Measurements from ENCODE around the gene SPATC1L.

SPATC1L gene

GRCh38 chr21:46214478-46215340, 30.4 kb upstream of the SPATC1L start:
- WGBS = 96% methylated on average over 24 of the region's 27 CpGs
- no peak for DNase-seq
- no peak overlapping the region for H2BK12ac ChIP-seq (ENCODE audit: low read length in 2 of 2)
- peak overlapping the region; percentile 56 for H4K8ac ChIP-seq (ENCODE audit: low read length)
- H3K4ac ChIP-seq (ENCODE audit: low read depth in 1 of 2, low read length in 2 of 2) = no peak overlapping the region
- peaks cover 10% of the 10 kb centered on the region for H3K4me1 ChIP-seq (ENCODE audit: control insufficient read depth, insufficient read depth, low read depth, low read length)
- peaks cover 56% of the 10 kb centered on the region for H3K79me1 ChIP-seq (replicated peaks; ENCODE audit: low read length, poor library complexity, severe bottlenecking)
- no peak overlapping the region for H2AFZ ChIP-seq (ENCODE audit: low read depth, low read length)
- H3K23ac ChIP-seq (ENCODE audit: low read length in 2 of 2) = no peak overlapping the region
- H3K4me3 ChIP-seq (ENCODE audit: insufficient read depth in 1 of 2, low read depth in 1 of 2, low read length in 2 of 2) = no peak overlapping the region
- no peaks in the 10 kb centered on the region for H3K9me3 ChIP-seq (ENCODE audit: control insufficient read depth, low read length)
- no peak overlapping the region for H2BK15ac ChIP-seq (ENCODE audit: low read depth, poor library complexity, severe bottlenecking)
- no peak overlapping the region for H2AK5ac ChIP-seq (ENCODE audit: low read length, severe bottlenecking)
- H3K36me3 ChIP-seq (ENCODE audit: control insufficient read depth in 1 of 2, insufficient read depth in 2 of 2, low read depth in 1 of 2, low read length in 2 of 2) = peaks cover 83 to 85% of the 10 kb centered on the region in 2 experiments
- H3K27ac ChIP-seq (ENCODE audit: low read length, poor library complexity, severe bottlenecking) = no peak overlapping the region
- peak overlapping the region in 1 of 2 experiments; percentile 26 for H3K14ac ChIP-seq (ENCODE audit: low read length in 2 of 2)
- no peak overlapping the region for H2BK5ac ChIP-seq (ENCODE audit: low read depth, low read length, poor library complexity, severe bottlenecking)
- H3K27me3 ChIP-seq (ENCODE audit: control insufficient read depth in 1 of 2, insufficient read depth in 1 of 2, low read length in 2 of 2) = no peaks in the 10 kb centered on the region
- H3K9ac ChIP-seq (ENCODE audit: low read length) = no peak overlapping the region
- no peak overlapping the region for H3K18ac ChIP-seq (ENCODE audit: low read depth in 1 of 2, low read length in 2 of 2)
- no peak overlapping the region for H3K4me2 ChIP-seq (ENCODE audit: low read length, poor library complexity, severe bottlenecking)
- H2BK120ac ChIP-seq (ENCODE audit: low read depth, low read length) = no peak overlapping the region
- peak overlapping the region; percentile 40 for H4K91ac ChIP-seq (ENCODE audit: low read length)

GRCh38 chr21:46213620-46214286, 29.5 kb upstream of the SPATC1L start:
- no peak overlapping the region for H2AK5ac ChIP-seq (ENCODE audit: low read length, severe bottlenecking)
- no peak overlapping the region for H2AFZ ChIP-seq (ENCODE audit: low read depth, low read length)
- H2BK120ac ChIP-seq (ENCODE audit: low read depth, low read length) = no peak overlapping the region
- no peak overlapping the region for H3K18ac ChIP-seq (ENCODE audit: low read depth in 1 of 2, low read length in 2 of 2)
- H3K4me3 ChIP-seq (ENCODE audit: insufficient read depth in 1 of 2, low read depth in 1 of 2, low read length in 2 of 2) = no peak overlapping the region
- H3K27ac ChIP-seq (ENCODE audit: low read length, poor library complexity, severe bottlenecking) = no peak overlapping the region
- H3K23ac ChIP-seq (ENCODE audit: low read length in 2 of 2) = no peak overlapping the region
- H3K4ac ChIP-seq (ENCODE audit: low read depth in 1 of 2, low read length in 2 of 2) = no peak overlapping the region
- H3K27me3 ChIP-seq (ENCODE audit: control insufficient read depth in 1 of 2, insufficient read depth in 1 of 2, low read length in 2 of 2) = no peaks in the 10 kb centered on the region
- WGBS = 80% methylated on average over 15 of the region's 15 CpGs
- peaks cover 10% of the 10 kb centered on the region for H3K4me1 ChIP-seq (ENCODE audit: control insufficient read depth, insufficient read depth, low read depth, low read length)
- no peak for DNase-seq
- peak overlapping the region; percentile 8 for H4K8ac ChIP-seq (ENCODE audit: low read length)
- no peak overlapping the region for H3K4me2 ChIP-seq (ENCODE audit: low read length, poor library complexity, severe bottlenecking)
- H4K91ac ChIP-seq (ENCODE audit: low read length) = no peak overlapping the region
- no peaks in the 10 kb centered on the region for H3K9me3 ChIP-seq (ENCODE audit: control insufficient read depth, low read length)
- no peak overlapping the region for H3K14ac ChIP-seq (ENCODE audit: low read length in 2 of 2)
- H3K79me1 ChIP-seq (replicated peaks; ENCODE audit: low read length, poor library complexity, severe bottlenecking) = peaks cover 50% of the 10 kb centered on the region
- H3K36me3 ChIP-seq (ENCODE audit: control insufficient read depth in 1 of 2, insufficient read depth in 2 of 2, low read depth in 1 of 2, low read length in 2 of 2) = peaks cover 83 to 85% of the 10 kb centered on the region in 2 experiments
- no peak overlapping the region for H2BK15ac ChIP-seq (ENCODE audit: low read depth, poor library complexity, severe bottlenecking)
- no peak overlapping the region for H2BK5ac ChIP-seq (ENCODE audit: low read depth, low read length, poor library complexity, severe bottlenecking)
- H3K9ac ChIP-seq (ENCODE audit: low read length) = no peak overlapping the region
- no peak overlapping the region for H2BK12ac ChIP-seq (ENCODE audit: low read length in 2 of 2)

DNA sequence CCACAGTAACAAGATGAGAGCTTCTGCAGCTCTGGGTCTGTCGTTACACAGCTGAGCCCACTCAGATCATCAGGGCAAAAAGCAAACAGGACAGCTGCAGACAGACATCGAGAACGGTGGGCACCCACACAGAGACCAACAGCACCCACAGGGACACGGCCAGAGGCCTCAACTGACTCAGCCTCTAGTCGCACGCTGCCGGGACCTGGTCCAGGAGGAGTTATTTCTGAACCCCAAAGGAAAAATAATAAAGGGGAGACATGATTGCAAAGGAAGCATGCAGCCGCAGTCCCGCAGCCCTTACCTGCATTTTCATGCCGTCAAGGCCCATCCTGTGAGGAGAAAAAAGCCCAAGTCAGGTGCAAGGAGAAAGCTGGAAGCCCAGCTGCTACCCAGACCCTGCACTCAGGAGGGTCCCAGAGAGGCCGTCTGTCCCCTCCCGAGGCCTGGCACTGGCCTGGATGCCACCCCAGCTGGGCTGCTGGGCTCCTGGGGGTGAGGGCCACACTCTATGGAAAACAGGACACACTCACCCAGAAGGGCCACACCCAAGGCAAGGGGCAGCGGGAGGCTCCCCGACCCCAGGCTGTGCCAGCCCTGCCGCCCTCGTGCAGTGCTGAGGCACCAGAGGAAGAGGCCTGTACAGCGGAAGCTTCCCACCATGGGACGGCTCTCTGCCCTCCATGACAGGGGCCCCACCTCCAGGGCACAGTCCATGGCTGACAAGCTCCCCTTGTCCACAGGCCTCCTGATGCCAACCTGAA, 28.6 kb upstream of the SPATC1L start:
- no peak overlapping the region for H3K4me2 ChIP-seq (ENCODE audit: low read length, poor library complexity, severe bottlenecking)
- H3K18ac ChIP-seq (ENCODE audit: low read depth in 1 of 2, low read length in 2 of 2) = no peak overlapping the region
- no peak overlapping the region for H2AFZ ChIP-seq (ENCODE audit: low read depth, low read length)
- no peaks in the 10 kb centered on the region for H3K9me3 ChIP-seq (ENCODE audit: control insufficient read depth, low read length)
- no peak overlapping the region for H2BK5ac ChIP-seq (ENCODE audit: low read depth, low read length, poor library complexity, severe bottlenecking)
- H3K23ac ChIP-seq (ENCODE audit: low read length in 2 of 2) = no peak overlapping the region
- no peak overlapping the region for H3K27ac ChIP-seq (ENCODE audit: low read length, poor library complexity, severe bottlenecking)
- H2BK12ac ChIP-seq (ENCODE audit: low read length in 2 of 2) = no peak overlapping the region
- H3K9ac ChIP-seq (ENCODE audit: low read length) = no peak overlapping the region
- H2BK15ac ChIP-seq (ENCODE audit: low read depth, poor library complexity, severe bottlenecking) = no peak overlapping the region
- no peak overlapping the region for H3K4ac ChIP-seq (ENCODE audit: low read depth in 1 of 2, low read length in 2 of 2)
- no peak overlapping the region for H4K8ac ChIP-seq (ENCODE audit: low read length)
- no peak overlapping the region for H2BK120ac ChIP-seq (ENCODE audit: low read depth, low read length)
- H3K4me1 ChIP-seq (ENCODE audit: control insufficient read depth, insufficient read depth, low read depth, low read length) = peaks cover 10% of the 10 kb centered on the region
- no peak overlapping the region for H3K14ac ChIP-seq (ENCODE audit: low read length in 2 of 2)
- H3K4me3 ChIP-seq (ENCODE audit: insufficient read depth in 1 of 2, low read depth in 1 of 2, low read length in 2 of 2) = no peak overlapping the region
- peaks cover 53% of the 10 kb centered on the region for H3K79me1 ChIP-seq (replicated peaks; ENCODE audit: low read length, poor library complexity, severe bottlenecking)
- DNase-seq = no peak
- WGBS = 97% methylated on average over 18 of the region's 18 CpGs
- H2AK5ac ChIP-seq (ENCODE audit: low read length, severe bottlenecking) = no peak overlapping the region
- H4K91ac ChIP-seq (ENCODE audit: low read length) = no peak overlapping the region
- H3K36me3 ChIP-seq (ENCODE audit: control insufficient read depth in 1 of 2, insufficient read depth in 2 of 2, low read depth in 1 of 2, low read length in 2 of 2) = peaks cover 88 to 90% of the 10 kb centered on the region in 2 experiments
- H3K27me3 ChIP-seq (ENCODE audit: control insufficient read depth in 1 of 2, insufficient read depth in 1 of 2, low read length in 2 of 2) = no peaks in the 10 kb centered on the region
